T-helper 1 cell treated with Interleukin-12 subunit alpha and Interleukin-12 subunit beta and Interleukin-4 antibody, amounts not matched to agents 30 ng/mL and 1 ng/mL, for 36 hours (primary cell): Measurements from ENCODE around the gene AFAP1. TPM values are rescaled to one million over a fixed set of nuclear protein-coding genes. Genes with fewer than 3 reads are reported as not detected.

Source experiments
- intact Hi-C: fragments of 100-400 bp; cut with micrococcal nuclease; formaldehyde crosslinking; loops from one replicate; pipeline ENCODE4 v1.15.1; 2024
- total RNA-seq: library from RNA; stranded (reverse); gene quantifications from 2 replicates; pipeline ENCODE4 v1.2.3, GENCODE V29; 2022

AFAP1 gene
- total RNA-seq, 1 donor from 2014 or later, result 5.9 TPM

DNA sequence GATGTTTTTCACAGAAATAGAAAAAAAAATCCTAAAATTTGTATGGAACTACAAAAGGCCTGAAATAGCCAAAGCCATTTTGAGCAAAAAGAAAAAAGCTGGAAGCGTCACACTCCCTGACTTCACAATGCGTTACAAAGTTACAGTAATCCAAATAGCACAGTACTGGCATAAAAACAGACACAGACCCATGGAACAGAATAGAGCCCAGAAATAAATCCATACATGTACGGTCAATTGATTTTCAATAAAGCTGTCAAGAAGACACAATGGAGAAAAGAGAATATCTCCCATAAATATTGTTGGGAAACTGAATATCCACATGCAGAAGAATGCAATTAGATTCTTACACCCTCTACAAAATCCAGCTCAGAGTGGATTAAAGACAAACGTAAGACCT, 208.2 kb downstream of the AFAP1 start:
- intact Hi-C loops, result no loop called here

DNA sequence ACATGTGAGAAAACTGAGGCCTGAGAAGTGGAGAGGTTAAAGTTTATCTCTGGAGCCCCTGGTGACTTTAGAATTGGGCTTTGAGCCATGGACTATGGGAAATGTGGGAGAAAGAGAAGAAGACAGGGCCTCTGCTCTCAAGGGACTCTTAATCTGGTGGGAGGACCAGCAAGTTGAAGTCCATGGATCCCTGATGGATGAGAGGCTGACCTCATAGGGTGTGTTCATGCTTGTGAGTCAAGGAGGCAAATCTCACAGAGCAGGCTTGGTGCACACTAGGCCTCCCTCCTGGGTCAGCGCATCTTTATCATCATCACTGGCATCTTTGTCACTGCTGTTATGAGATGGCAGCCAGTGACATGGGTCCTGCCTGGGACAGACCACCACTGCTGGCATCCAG, 211.9 kb downstream of the AFAP1 start:
- intact Hi-C loops, result no loop called here

DNA sequence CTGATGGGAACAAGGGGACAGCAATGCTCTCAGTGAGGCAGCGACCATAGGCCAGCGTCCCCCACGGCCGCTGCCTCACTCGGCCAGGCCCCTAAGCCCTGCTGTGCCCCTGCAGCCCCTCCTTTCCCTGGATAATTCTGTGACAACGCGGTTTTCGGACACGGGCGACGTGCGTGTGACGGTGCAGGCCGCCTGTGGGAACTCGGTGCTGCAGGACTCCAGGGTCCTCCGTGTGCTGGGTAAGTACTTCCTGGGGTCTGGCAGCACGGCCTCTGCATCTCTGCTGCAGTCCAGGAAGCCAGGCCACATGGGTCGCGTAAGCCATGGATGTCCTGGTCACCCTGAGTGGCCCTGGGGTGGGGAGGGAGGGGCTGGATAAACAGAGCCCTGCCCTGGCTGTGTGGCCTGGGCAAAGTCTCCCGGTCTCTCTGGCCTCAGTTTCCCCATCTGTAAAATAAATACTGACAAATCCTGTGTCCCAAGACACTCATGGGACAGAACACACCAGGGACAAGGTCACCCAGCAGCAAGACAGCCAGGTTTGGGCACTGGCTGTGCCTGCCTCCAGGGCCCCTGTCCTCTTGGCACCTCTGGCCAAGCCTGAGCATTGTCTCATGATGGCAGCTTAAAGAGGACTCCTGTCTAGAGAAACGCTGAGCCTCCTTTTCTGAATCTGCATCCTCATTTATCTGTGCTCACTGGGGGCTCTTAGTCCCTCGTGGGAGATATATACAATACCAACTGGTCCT, 212.8 kb downstream of the AFAP1 start:
- intact Hi-C loops, result no loop called here

DNA sequence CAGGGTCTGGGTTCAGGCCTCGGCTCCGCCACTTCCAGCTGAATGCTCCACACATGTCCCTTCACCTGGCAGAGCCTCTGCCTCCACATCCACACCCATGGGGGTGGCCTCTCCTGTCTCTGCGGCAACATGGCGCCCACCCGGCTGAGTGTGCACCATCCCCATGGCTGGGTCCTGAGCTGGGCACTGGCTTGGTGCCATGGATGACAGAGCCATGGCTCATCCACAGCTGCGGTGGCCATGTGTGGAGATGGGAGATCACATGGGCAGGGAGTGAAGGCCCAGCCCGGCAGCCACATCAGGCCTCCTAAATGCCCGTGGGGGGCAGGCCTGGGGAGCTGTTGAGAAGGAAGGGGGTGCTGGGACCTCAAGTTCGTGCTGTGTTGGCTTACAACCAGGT, 213.7 kb downstream of the AFAP1 start:
- intact Hi-C loops, result no loop called here

DNA sequence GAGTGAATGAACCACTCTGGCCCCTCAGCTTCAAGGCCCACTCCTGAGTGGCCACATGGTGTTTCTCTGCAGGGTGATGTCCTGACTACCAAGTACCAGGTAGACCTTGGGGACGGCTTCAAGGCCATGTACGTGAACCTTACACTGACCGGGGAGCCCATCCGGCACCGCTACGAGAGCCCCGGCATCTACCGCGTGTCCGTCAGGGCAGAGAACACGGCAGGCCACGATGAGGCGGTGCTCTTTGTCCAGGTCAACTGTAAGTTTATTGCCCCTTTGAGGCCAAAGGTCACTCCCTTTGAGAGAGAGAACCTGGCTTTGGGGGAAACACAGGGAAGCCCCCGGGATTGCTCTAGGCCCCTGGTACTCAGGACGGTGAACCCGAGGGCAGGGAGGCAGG, 216.0 kb downstream of the AFAP1 start:
- intact Hi-C loops, result no loop called here

DNA sequence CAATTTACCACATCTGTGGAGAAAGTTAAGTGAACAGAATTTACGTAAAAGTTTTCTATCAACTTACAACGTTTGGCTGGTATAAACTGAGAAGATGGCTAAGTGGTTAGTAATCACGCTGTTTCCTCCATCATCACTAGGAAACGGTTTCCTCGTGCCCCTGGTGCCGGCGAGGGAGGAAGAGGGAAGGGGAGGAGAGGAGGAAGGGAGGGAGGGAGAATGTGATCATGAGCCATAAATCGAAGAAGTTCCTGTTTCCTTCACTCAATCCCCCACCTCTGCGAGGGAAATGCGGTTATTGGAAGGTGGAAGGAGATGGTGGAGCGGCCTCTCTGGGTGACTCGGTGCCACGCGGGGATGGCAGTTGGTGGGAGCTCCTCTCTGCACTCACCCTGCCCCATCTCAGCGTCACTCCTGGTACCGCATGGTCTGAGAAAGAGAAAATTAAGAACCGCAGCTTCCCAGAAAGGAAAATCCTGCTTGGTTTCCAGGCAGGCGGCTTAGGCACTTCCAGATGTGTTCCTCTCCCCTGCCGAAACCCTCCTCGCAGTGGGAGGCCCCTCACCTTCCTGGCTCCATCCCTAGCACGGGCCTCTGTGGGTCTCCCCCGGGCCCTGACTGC, 216.8 kb downstream of the AFAP1 start:
- intact Hi-C loops, result loop anchor here (1.0 kb wide), 1 partner anchor 79 kb away; no protein-coding TSS in a partner anchor

DNA sequence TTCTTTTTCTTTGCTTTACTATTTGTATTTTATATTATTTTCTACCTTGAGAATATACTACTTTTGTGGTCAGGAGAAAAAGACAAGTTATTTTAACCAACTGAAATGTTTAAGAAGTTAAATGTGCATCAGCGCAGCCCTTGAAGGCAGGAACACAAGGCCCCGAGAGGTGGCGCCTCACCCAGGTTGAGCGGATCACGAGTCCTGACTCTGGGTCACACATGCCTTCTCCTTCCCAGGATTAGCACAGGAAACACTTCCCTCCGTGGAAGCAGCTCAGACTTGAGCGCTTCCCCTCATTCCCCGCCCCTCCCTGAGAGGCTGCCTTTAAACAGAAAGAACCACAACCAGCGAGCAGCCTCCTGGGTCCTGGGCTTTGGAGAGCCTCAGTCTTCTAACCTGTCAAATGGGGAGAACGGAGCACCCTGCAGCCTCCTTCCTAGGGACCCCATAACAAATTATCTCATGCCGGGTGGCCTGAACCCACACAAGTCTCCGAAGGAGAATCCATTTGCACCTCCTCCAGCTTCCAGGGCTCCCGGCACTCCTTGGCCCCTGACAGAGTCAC, 217.6 kb downstream of the AFAP1 start:
- intact Hi-C loops, result loop anchor here (1.0 kb wide), 1 partner anchor 80 kb away; no protein-coding TSS in a partner anchor

DNA sequence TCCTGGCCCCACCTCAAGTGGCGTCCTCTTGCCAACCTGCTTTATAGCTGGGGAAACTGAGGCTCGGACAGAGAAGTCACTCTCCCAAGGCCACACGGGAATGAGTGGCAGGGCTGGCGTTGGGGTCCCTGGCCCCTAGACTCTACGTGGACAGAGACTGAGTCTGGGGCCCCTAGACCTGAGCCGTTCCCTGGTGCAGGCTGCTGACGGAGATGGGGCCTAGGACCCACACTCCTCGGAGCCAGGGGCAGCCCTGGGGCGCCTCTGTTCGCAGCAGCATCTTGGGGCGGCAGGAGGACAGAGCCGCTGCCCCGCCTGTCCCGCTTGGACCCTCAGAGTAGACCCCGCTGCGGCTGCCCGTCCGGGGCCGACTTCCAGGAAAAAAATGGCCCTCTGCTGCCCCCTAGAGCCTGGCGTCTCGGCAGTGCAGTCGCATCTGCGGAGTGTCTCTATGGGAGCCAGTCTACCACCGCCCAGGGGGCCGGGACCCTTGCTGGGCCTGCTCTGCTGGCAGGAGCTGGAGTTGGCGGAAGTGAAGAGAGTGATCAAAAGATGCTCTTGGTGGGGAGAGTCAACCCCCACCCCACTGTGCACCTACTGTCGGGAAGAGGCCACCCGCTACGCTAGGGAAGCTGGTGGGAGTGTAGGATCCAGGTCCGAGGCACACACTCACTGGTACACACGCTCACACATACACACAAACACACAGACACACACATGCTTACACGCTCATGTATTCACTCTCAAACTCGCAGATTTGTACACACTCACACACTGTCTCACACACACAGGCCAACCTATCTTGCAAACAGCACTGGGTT, 220.1 kb downstream of the AFAP1 start:
- intact Hi-C loops, result loop anchor here (1.0 kb wide), 1 partner anchor 527 kb away; the partner anchor contains the start of gene SORCS2

DNA sequence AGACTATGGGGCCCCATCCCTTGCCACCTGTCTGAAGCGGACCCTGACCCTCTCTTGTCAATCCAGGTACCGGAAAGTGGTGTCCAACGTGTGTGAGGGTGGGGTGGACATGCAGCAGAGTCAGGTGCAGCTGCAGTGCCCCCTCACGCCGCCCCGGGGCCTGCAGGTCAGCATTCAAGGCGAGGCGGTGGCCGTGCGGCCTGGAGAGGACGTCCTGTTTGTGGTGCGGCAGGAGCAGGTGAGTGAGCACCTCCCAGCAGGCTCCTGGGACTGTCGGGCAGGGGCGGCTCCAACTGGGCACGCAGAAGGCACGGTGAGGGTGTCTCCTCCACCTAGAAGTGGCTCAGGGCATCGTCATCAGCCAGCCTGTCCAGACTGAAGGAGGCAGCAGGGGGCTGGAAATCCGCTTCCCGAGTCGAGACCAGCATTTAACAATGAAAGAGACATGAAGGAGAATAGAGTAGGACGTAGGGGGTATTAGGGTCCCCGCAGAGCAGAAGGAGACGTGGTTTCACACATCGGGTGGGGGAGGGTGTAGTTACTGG, 221.6 kb downstream of the AFAP1 start:
- intact Hi-C loops, result no loop called here

DNA sequence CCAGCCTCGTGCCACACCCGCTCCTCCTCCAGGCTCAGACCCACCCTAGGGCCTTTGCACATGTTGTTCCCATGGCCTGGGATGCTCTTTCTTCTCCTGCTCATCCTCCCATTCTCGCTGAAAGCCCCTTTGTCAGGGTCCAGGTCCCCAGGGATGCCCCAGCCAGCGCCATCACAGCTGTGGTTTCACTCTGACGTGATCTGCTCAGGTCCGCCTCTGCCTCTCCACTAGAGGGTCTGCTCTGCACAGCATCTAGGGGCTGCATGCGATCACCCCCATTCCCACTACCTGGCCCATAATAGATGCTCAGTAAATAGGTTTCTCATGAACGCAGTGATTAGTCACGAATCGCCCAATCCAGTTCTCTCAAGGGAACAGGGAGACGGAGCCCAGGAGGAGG, 222.5 kb downstream of the AFAP1 start:
- intact Hi-C loops, result no loop called here

DNA sequence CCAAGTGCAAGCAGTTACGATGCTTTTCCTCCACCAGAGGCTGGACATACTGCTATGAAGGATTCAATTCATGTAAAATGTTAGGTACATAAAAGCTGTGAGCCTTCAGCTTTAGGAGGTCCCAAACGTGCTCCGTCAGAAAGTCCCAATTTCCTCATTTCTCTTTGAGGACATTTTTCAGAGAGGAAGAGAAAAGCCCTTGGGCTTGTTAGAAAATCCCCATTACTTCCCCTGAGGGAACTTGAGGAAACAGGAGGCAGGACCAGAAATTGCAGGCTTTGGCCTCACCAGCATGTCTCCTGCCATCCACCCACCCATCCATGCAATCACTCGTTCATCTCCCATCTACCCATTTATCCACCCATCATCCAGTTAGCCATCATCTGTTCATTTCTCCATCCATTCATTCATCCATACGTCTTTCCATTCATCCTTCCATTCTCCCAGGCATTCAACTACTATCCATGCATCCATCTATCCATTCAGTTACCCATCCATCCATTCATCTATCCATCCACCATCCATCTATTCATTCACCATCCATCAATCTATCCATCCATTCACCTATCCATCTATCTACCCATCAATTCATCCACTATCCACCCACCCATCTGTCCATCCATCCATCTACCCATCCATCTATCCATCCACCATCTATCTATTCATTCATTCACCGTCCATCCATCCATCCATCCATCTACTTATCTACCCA, 223.5 kb downstream of the AFAP1 start:
- intact Hi-C loops, result no loop called here

DNA sequence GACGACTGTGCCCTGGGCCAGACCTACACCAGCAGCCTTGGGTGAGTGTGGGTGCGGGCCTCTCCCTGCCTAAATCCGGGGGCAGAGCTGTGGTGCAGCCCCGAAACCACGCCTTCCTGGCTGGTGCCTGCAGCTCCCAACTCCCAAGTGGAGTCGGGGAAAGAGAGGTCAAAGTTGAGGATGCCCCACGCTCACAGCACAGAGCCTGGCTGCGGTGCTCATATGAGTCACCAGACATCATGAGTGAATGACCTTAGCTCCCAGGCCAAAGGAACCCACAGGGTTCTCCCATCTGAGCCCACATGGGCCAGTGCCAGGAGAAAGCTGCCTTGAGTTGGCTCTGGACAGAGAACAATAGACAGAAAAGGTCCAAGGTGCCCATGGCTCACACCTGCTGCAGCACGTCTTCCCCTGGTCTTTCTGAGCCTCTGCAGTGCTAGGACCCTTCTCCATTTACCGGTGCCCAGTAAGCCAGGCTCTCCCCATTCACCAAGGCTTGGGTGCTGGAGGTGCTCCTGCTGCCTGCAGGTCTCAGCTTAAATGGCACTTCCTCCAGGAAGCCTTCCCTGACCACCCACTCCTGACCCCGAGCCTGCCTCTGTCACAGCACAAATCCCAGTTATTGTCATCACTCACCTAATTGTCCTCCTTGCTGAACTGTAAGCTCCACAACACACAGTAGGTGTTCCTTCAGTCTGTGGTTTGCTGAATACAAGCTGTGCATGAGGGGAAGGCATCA, 224.2 kb downstream of the AFAP1 start:
- intact Hi-C loops, result no loop called here

DNA sequence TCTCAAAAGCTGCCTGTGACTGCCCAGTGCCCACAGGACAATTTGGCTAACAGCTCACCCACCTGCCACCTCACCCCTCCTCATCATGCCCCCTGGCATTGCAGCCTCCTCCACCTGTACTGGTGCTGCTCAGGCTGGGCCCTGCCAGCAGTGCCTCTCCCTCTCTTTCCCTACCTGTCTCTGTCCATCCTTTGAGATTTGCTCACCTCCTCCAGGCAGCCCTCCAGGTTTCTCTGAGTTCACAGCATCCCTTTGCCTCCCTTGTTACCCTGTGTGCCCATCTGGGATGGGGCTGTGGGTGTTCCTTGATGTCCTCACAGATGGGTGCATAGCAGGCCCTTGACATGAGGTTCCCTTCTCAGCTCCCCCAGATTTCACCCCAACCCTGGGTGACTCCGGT, 224.9 kb downstream of the AFAP1 start:
- intact Hi-C loops, result no loop called here

DNA sequence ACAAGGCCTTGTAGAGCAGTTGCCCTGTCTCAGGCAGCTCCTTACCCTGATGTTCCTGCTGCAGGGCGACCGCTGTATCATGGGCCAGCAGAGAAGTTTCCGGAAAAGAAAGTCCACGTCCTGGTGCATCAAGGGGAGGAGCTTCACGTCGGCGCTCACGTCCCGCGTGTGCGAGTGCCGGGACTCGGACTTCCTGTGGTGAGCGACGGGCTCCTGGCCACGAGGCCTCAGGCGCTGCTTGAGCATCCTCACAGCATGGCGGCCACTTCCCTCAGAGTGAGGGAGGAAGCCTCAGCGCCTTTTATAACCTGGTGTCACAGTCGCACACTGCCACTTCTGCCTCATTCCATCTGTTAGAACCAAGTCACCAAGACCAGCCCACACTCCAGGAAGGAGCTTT, 225.5 kb downstream of the AFAP1 start:
- intact Hi-C loops, result no loop called here

DNA sequence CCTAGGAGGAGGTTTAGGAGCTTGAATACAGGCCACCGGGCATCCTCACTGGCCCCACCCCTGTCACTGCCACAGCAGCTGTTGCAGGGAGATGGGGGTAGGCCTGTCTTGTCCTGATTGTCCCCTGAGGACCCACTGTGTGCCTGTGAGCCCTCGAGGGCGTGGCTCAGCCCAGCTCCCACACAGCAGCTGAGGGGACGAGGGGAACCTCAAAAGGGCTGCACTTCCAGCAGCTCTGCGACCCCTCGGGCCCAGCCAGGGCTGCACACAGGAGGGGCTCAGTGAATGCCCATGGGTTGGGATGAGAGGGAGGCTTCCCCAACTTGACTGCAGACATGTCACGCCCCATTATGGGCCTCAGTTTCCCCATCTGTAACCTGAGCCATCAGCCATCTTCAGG, 225.9 kb downstream of the AFAP1 start:
- intact Hi-C loops, result no loop called here

DNA sequence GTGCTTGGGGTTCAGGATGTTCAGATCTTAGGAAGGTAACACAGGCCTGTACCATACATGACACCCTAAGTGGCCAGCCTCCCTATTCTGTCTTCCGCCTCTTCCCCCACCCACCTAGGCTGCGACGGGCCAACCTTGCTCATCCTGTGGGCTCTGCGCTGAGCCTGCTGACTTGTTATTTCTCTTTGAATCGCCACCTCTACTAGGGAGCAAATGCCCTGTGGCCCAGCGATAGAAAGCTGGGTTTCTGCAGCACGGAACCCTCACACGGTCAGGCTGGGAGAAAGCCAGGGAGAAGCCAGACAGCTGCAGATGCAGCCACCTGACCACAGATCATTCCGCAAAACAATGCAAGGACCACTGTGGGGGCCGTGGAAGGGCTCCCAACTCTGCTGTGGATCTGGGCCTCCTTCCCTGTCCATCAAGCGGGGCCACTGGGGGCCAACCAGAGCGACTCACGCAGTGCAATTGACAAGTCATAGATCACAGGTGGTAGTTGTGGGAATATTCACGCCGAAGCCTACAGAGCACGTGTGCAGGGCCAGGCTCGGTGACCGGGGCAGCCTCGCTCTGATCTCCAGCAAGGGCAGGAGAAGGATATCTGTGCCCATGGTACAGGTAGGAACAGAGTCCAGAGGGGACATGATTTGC, 227.5 kb downstream of the AFAP1 start:
- intact Hi-C loops, result no loop called here

DNA sequence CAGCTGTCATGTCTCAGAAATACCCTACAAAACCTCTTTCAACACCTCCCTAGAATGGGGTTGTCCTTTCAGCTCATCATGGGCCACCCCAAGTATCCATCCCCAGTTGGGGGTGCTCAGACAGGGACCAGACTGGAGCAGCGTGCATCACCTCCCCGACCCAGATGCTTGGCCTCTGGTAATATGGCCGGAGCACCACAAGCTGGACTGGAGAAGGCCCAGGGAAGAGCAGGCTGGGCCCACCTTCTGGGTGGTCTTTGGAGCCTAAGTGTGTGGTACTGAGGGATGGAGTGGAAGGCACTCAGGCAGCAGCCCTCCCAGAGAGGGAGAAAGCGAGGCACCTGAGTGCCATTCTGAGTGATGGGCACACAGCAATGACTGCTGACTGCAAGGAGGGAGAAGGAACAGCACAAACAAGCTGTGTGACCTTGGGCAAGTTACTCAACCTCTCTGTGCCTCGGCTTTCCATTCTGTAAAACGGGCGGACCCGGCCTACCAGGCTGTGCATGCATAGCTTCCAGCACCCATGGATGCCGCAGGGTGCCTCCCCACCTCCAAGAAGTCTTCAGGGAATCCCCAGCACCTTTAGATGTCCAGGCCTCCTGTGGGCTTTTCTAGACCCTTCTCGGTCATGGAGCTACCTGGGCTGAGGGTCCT, 228.2 kb downstream of the AFAP1 start:
- intact Hi-C loops, result no loop called here

DNA sequence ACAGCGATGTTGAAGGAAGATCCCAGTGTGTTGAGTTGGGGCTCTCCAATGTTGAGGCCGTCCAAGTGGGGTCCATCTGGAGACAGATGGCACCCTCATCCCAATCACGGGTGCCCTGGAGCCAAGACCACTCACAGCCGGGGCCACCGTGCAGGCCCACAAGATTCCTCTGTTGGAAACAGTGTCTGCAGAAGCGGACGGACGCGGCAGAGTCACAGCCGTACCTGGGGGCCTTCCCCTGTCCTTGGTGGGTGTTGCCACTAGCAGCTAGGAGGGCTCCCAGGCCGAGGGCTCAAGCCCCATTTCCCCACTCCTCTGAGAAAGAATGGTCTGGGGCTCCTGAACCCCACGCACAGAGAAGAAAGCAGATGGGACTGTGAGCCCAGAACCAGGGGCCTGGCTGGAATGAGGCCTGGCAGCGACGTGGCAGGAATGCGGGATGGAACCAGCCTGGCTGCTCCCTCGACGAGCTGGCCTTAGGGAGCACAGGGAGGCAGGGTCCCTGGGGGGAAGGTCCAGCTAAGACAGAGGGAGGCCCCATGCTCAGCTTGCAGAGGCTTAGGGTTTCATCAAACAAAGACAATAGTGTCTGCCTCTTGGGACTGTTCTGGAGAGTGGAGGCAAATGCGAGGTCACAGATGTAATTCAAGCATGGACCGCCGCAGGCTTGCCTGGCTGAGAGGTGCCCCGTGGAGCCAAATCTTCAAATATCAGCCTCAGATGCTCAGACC, 228.9 kb downstream of the AFAP1 start:
- intact Hi-C loops, result no loop called here
